Measurements from ENCODE around the gene FAM149B1. TPM values are rescaled to one million over a fixed set of nuclear protein-coding genes. Genes with fewer than 3 reads are reported as not detected.
A peak's percentile ranks its signal among the peaks of the same experiment; 100 is the strongest.

Gene FAM149B1
- total RNA-seq, 1 experiment from 2014 or later, result 31.5 TPM

DNA sequence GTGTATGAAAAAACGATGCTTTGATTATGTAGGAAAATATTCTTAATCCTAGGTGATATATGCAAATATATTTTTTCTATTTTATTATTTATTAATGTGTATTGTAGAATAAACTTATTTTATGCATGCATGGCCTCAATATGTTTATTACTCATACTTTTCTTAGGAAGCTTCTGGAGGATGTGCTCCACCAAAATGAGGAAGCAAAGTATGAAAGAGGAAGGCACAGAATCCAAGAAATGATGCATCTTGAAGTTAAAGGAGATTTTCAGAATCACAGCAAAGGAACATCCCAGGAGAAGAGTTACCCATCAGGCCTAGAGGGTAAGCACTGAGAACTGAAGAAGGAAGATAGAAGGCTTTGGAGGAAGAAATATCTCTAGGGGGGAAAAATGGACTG lies 119.5 kb downstream of the FAM149B1 start:
- no peaks in the 10 kb centered on the region for H3K27me3 ChIP-seq (ENCODE audit: low read length)
- no peak overlapping the region for H3K9ac ChIP-seq (ENCODE audit: low read length)
- no peak overlapping the region for H3K4me2 ChIP-seq (ENCODE audit: low read depth, low read length, poor library complexity, severe bottlenecking)
- no peak overlapping the region for H3K27ac ChIP-seq (ENCODE audit: low read length)
- H3K9me2 ChIP-seq (replicated peaks; ENCODE audit: insufficient read depth, low read length), result no peaks in the 10 kb centered on the region
- DNase-seq, result no peak
- no peak overlapping the region for H2AFZ ChIP-seq (ENCODE audit: low read length)
- 0 out of 2 replicates have a peak, but pooled peaks cover 3% of the 10 kb centered on the region for H3K4me1 ChIP-seq (ENCODE audit: low read length)
- H3K79me2 ChIP-seq (ENCODE audit: low read length), result no peaks in the 10 kb centered on the region
- H3K36me3 ChIP-seq (ENCODE audit: insufficient read depth, low read length), result peaks cover 20% of the 10 kb centered on the region
- H4K20me1 ChIP-seq (ENCODE audit: insufficient read depth, low read depth, low read length), result no peaks in the 10 kb centered on the region
- peaks cover 8% of the 10 kb centered on the region; the same call in 1 of the 2 replicates for H3K9me3 ChIP-seq (ENCODE audit: low read length)
- no peak overlapping the region for H3K4me3 ChIP-seq (ENCODE audit: low read length)

- Histone ChIP-seq H3K36me3 (ENCODE audit: insufficient read depth, low read length) (peaks cover 20% of the 10 kb centered on the region), H3K4me1 (ENCODE audit: low read length) (0 out of 2 replicates have a peak, but pooled peaks cover 3% of the 10 kb centered on the region), H3K9ac (ENCODE audit: low read length) (no peak overlapping the region), H3K4me3 (ENCODE audit: low read length) (no peak overlapping the region), H3K27me3 (ENCODE audit: low read length) (no peaks in the 10 kb centered on the region), H2AFZ (ENCODE audit: low read length) (no peak overlapping the region), H3K27ac (ENCODE audit: low read length) (no peak overlapping the region), H3K9me3 (ENCODE audit: low read length) (peaks cover 8% of the 10 kb centered on the region; the same call in 1 of the 2 replicates), H3K4me2 (ENCODE audit: low read depth, low read length, poor library complexity, severe bottlenecking) (no peak overlapping the region), H4K20me1 (ENCODE audit: insufficient read depth, low read depth, low read length) (no peaks in the 10 kb centered on the region), H3K79me2 (ENCODE audit: low read length) (no peaks in the 10 kb centered on the region), H3K9me2 (replicated peaks; ENCODE audit: insufficient read depth, low read length) (no peaks in the 10 kb centered on the region)
- no peak for DNase-seq
Measured at GRCh38 chr10:73289958-73290357, 122.0 kb downstream of the FAM149B1 start.

- Histone ChIP-seq H2AFZ (ENCODE audit: low read length) (no peak overlapping the region), H3K4me3 (ENCODE audit: low read length) (no peak overlapping the region), H3K27me3 (ENCODE audit: low read length) (no peaks in the 10 kb centered on the region), H3K9me3 (ENCODE audit: low read length) (peaks cover 8% of the 10 kb centered on the region; the same call in 1 of the 2 replicates), H3K9ac (ENCODE audit: low read length) (no peak overlapping the region), H3K36me3 (ENCODE audit: insufficient read depth, low read length) (peaks cover 20% of the 10 kb centered on the region), H3K4me2 (ENCODE audit: low read depth, low read length, poor library complexity, severe bottlenecking) (no peak overlapping the region), H3K27ac (ENCODE audit: low read length) (no peak overlapping the region), H4K20me1 (ENCODE audit: insufficient read depth, low read depth, low read length) (no peaks in the 10 kb centered on the region), H3K9me2 (replicated peaks; ENCODE audit: insufficient read depth, low read length) (no peaks in the 10 kb centered on the region), H3K79me2 (ENCODE audit: low read length) (no peaks in the 10 kb centered on the region), H3K4me1 (ENCODE audit: low read length) (no peaks in the 10 kb centered on the region)
- no peak for DNase-seq
Measured at GRCh38 chr10:73293461-73293860, 125.5 kb downstream of the FAM149B1 start.

Small RNA genes lying within 50 kb of the gene (small RNA-seq; reads per million reads assigned to genes)
- not detected for gene RF00019
- not detected for gene RNU6-833P
- 0.91 reads per million, percentile 27 among the genes with 10 or more reads in this experiment for gene SNORA11F

Other genes with a start within 250 kb of the FAM149B1 start
- gene PLA2G12B, start 213.3 kb upstream of the FAM149B1 start, total RNA-seq (2014; rRNA removed; shearing (Covaris generic); ENCODE audit: low replicate concordance), result not detected in 2 replicates
- 71.2 and 107 TPM in 2 replicates for gene P4HA1, start 71.3 kb upstream of the FAM149B1 start, total RNA-seq (2014; rRNA removed; shearing (Covaris generic); ENCODE audit: low replicate concordance)
- 1.3 and 2.7 TPM in 2 replicates for gene NUDT13, start 57.7 kb upstream of the FAM149B1 start, total RNA-seq (2014; rRNA removed; shearing (Covaris generic); ENCODE audit: low replicate concordance)
- gene ECD, start 111 bp upstream of the FAM149B1 start, total RNA-seq (2014; rRNA removed; shearing (Covaris generic); ENCODE audit: low replicate concordance), result 21.9 and 36.8 TPM in 2 replicates
- 31.7 and 44.1 TPM in 2 replicates for gene DNAJC9, start 79.1 kb downstream of the FAM149B1 start, total RNA-seq (2014; rRNA removed; shearing (Covaris generic); ENCODE audit: low replicate concordance)
- gene MRPS16, start 84.5 kb downstream of the FAM149B1 start, total RNA-seq (2014; rRNA removed; shearing (Covaris generic); ENCODE audit: low replicate concordance), result 78.2 and 88.2 TPM in 2 replicates
- 14.2 and 14.4 TPM in 2 replicates for gene CFAP70, start 190.7 kb downstream of the FAM149B1 start, total RNA-seq (2014; rRNA removed; shearing (Covaris generic); ENCODE audit: low replicate concordance)
- gene ANXA7, start 245.9 kb downstream of the FAM149B1 start, total RNA-seq (2014; rRNA removed; shearing (Covaris generic); ENCODE audit: low replicate concordance), result 56.2 and 90.9 TPM in 2 replicates